Measurements from ENCODE around the gene GNMT.
"Not testable (repeated sequence)": the region's sequence is repeated elsewhere in the genome, so short reads cannot be mapped to it uniquely, and the experiment has no call there.

The GNMT gene

GRCh38 chr6:42978839-42979522 lies 18.4 kb downstream of the GNMT start, which contains the start of gene PEX6:
Gene PEX6 (minus strand): TSS chr6:42979181. CDS start chr6:42979150, 31 bp downstream.
- peak; percentile 87 to 91 for DNase-seq

GRCh38 chr6:42979523-42980177 lies 19.1 kb downstream of the GNMT start:
- DNase-seq = peak in 1 of 2 experiments; percentile 20

- DNase-seq = no peak
Observed at GRCh38 chr6:42981836-42982235, 21.3 kb downstream of the GNMT start.

- DNase-seq = peak; percentile 88 to 97
Observed at GRCh38 chr6:42984001-42984923, 23.7 kb downstream of the GNMT start, which contains the start of gene PPP2R5D. Gene PPP2R5D (plus strand): TSS chr6:42984570. CDS start chr6:42984678, 108 bp downstream.

GRCh38 chr6:42984924-42985475 lies 24.4 kb downstream of the GNMT start:
- no peak for DNase-seq

- DNase-seq = no peak
Observed at GRCh38 chr6:42987533-42988451, 27.2 kb downstream of the GNMT start.

GRCh38 chr6:42988486-42989020 lies 28.0 kb downstream of the GNMT start:
- DNase-seq = no peak

- no peak for DNase-seq
Observed at GRCh38 chr6:42989923-42990322, 29.4 kb downstream of the GNMT start.

GRCh38 chr6:42993445-42993844 lies 32.9 kb downstream of the GNMT start:
- DNase-seq = no peak

- no peak for DNase-seq
Observed at GRCh38 chr6:42996513-42996912, 36.0 kb downstream of the GNMT start.

GRCh38 chr6:42998205-42998604 lies 37.7 kb downstream of the GNMT start:
- DNase-seq = not testable (repeated sequence)

- no peak for DNase-seq
Observed at GRCh38 chr6:43001843-43002242, 41.3 kb downstream of the GNMT start.

GRCh38 chr6:43005844-43006243 lies 45.3 kb downstream of the GNMT start:
- DNase-seq = no peak

GRCh38 chr6:43006251-43006650 lies 45.7 kb downstream of the GNMT start:
- DNase-seq = no peak

GRCh38 chr6:43007126-43007525 lies 46.6 kb downstream of the GNMT start:
- DNase-seq = no peak

GRCh38 chr6:43009124-43009523 lies 48.6 kb downstream of the GNMT start:
- peak; percentile 20 to 30 for DNase-seq

GRCh38 chr6:43011207-43011606 lies 50.7 kb downstream of the GNMT start:
- DNase-seq = no peak

GRCh38 chr6:43012364-43012763 lies 51.8 kb downstream of the GNMT start:
- DNase-seq = no peak

- no peak for DNase-seq
Observed at GRCh38 chr6:43013097-43013842, 52.7 kb downstream of the GNMT start.
